LNCAP (cell line): ENCODE data around the gene MYT1.

Experiments
- TF ChIP-seq, protein P1 (sequence below): fragments of 450-650 bp; IDR thresholded peaks from 2 replicates; pipeline ENCODE4 v1.5.1; 2017; ENCODE audit warnings: mild to moderate bottlenecking

Gene MYT1

DNA sequence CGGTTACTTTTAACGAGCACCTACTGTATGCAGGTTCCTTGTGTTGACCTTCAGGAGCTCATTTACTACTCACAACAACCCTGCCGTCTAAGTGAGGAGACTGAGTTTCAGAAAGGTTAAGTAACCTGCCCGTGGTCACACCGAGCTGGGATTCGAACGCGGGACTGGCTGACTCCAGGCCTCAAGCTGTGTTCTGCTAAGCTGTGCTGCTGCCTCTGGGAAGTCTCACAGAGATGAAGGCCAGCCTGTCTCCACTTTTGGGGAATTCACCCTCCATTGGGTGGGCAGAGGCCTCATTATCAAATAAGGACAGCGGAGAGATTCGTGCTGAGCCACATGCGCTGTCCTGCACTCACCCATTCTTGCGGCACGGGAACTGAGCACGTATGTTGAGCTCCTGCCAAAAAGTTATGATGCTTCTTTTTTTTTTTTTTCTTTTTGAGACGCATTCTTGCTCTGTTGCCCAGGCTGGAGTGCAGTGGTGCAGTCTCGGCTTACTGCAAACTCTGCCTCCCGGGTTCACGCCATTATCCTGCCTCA lies 25.9 kb upstream of the MYT1 start:
- TF ChIP-seq, protein P1, sequence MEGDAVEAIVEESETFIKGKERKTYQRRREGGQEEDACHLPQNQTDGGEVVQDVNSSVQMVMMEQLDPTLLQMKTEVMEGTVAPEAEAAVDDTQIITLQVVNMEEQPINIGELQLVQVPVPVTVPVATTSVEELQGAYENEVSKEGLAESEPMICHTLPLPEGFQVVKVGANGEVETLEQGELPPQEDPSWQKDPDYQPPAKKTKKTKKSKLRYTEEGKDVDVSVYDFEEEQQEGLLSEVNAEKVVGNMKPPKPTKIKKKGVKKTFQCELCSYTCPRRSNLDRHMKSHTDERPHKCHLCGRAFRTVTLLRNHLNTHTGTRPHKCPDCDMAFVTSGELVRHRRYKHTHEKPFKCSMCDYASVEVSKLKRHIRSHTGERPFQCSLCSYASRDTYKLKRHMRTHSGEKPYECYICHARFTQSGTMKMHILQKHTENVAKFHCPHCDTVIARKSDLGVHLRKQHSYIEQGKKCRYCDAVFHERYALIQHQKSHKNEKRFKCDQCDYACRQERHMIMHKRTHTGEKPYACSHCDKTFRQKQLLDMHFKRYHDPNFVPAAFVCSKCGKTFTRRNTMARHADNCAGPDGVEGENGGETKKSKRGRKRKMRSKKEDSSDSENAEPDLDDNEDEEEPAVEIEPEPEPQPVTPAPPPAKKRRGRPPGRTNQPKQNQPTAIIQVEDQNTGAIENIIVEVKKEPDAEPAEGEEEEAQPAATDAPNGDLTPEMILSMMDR: no peak

DNA sequence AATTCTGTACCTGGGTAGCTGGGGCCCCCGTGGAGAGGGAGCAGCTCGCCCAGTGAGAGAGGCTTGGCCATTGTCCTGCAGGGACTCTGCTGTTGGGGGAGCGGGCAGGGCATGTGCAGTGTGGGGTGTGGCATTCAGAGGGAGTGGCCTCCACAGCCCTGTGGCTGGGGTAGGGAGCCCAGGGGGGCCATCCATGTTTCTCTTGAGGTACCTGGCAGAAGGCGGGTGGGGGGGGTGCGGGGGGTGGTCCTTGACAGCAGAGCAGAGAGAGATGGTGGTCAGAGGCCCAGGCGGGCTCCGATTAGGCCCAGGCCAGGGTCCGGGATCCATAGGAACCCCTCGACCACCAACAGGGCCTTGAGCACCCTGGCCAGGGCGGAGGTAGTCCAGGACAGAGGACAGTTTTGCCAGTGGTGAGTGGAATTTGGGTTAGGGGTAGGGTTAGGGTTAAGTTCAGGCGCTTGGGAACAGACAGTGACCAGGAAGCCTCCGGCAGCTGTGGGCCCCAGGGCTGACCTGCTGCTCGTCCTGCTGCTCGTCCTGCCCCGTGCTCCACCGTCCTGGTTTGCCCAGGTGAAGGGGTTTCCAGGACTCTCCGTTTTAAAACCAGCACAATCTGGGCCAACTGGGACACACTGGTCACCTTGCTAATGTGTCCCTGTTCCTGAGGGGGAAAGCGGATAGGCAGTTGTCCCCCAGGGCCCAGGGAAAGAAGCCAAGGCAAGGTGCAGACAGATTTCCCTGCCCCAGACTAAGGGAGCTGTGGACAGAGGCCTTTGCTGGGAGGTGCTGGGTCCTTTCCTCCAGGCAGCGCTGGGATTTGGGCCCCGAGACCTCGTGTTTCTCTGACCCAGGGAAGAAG lies 24.8 kb upstream of the MYT1 start:
- TF ChIP-seq, protein P1: no peak

DNA sequence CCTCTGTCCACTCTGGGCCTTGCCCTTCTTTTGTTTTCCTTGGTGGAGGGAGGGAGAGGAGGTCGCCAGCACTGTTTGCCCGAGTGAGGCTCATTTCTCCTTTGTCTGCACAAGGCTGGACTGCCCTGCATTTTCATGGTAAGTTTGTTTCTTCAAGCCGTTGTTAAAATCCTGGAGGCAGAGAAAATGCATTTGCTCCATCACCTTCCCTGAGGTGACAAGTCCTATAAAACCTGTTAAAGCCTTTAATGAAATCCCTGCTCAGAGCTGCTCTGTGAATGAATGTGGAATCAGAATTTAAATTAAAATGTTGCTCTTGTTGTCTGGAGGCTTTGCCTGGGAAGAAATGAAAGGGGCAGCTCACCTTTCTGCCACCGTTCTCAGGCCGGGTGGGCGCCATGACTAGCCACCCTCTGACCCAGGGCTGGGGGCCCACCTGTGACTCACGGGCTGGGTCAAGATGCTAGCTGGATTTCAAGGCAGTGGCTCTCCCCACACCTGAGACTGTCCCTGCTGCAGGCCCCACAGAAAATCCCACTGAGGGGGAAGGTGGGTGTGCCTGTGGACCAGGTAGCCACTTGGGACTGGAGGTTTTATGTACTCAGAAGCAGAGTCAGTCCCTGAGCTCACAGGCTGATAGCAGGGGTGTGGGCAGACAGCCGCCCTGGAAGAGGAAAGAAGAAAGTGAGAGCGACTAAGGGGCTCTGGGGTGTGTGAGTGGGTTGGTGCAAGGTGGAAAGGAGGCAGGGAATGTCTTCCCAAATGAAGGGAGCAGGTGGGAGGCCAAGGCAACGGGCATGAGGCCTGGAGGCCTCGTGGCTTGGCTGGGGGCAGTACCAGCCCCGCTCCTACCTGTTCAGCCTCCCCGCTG lies 24.0 kb upstream of the MYT1 start:
- TF ChIP-seq, protein P1: no peak

DNA sequence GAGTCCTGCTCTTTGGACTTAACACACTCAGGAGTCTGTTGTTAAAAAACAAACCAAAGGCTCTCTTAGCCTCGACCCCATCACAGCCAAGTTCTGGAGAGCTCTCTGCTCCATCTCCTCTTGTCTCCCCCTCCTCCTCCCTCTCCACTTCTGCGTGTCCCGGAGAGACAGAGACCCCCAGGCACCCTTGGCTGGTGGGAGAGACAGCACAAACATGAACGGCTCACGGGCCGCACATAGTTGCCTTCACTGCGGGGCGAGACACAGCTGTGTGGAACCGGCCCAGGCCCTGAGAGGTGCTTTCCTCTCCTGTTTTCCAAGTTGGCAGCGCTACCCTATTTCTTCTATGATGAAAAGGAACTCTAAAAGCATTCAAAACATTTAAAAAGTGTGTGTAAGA lies 23.3 kb upstream of the MYT1 start:
- TF ChIP-seq, protein P1: no peak

DNA sequence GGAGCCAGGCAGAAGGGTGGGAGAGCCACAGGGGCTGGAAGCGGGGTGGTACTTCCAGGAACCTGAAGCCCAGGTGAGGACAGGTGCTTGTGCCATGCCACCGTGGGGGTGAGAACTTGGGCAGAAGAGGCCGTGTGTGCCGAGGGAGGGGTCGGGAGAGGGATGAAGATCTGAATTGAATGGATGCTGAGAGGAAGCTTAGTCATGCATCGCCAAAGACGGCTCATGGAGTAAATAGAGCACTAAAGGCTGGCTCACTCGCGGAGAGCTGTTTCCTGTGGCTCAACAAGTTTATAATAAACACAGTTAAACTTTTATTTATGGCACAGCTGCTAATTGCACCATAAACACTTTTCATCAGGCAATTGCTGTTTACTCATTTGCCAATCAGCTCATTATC lies 21.7 kb upstream of the MYT1 start:
- TF ChIP-seq, protein P1: no peak

DNA sequence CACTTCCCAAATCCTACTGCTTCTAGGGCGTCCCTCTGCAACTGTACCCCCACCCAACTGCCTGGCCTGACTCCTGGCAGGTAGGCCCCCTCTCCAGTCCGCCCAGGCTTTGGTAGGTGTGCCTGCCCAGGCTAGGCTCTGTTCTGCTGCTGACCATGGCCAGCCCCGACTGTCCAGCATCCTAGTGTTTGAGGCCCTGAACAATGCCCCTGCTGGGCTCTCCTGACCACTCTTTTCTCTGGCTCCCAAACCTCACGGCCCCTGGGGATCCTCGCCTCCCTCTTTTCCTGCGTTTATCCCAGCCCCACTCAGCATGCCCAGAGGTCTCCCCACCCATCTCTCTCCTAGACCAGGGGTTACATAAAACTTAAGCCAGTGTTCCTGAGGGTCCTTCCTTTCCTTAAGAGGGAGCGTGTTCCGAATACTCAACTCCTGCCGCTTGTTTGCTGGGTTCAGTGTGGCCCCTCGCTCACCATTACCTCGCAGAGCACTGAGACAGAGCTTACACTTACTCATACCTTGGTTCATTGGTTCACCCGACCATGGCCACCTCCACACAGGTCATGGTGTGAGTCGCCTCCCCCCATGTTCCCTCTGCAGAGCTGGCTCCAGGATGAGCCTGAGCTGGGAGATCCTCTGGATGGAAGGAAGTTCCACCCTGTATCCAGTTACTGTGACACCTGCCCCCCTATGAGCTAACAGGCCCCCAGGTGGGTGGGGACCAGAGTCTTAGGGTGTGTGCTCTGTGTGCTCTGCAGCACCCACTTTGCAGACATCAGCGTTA lies 21.0 kb upstream of the MYT1 start:
- TF ChIP-seq, protein P1: no peak
